Smooth muscle cell (in vitro differentiated cells): ENCODE measurements around the gene FIGLA. TPM values are rescaled to one million over a fixed set of nuclear protein-coding genes. Genes with fewer than 3 reads are reported as not detected.

Experiments
- DNase-seq: peaks from one replicate; lab custom pipeline; 2025; ENCODE audit not compliant: unreplicated experiment; lab: John Stamatoyannopoulos, UW
- H2AFZ ChIP-seq: fragments of 200-600 bp; sonication (generic); 2 replicates; pipeline ENCODE4 v1.6.0; 2016; ENCODE audit warnings: antibody characterized with exemption, low read depth, mild to moderate bottlenecking
- H3F3A ChIP-seq: fragments of 200-600 bp; sonication (generic); 2 replicates; pipeline ENCODE4 v1.6.0; 2017; ENCODE audit warnings: antibody characterized with exemption, low read depth
- H3K27ac ChIP-seq: fragments of 200-600 bp; sonication (generic); 2 replicates; pipeline ENCODE4 v1.5.1; 2016; ENCODE audit warnings: low read depth, mild to moderate bottlenecking
- H3K27me3 ChIP-seq: fragments of 200-600 bp; sonication (generic); 2 replicates; pipeline ENCODE4 v1.6.1; 2016; ENCODE audit warnings: low read depth, mild to moderate bottlenecking
- H3K36me3 ChIP-seq: fragments of 200-600 bp; sonication (generic); 2 replicates; pipeline ENCODE4 v1.5.1; 2016; ENCODE audit warnings: low read depth
- H3K4me1 ChIP-seq: fragments of 200-600 bp; sonication (generic); 2 replicates; pipeline ENCODE4 v1.5.1; 2016; ENCODE audit warnings: low read depth
- H3K4me2 ChIP-seq: fragments of 200-600 bp; sonication (generic); 2 replicates; pipeline ENCODE4 v1.6.0; 2016; ENCODE audit warnings: mild to moderate bottlenecking
- H3K4me3 ChIP-seq: fragments of 200-600 bp; sonication (generic); 2 replicates; pipeline ENCODE4 v1.5.1; 2016; ENCODE audit warnings: mild to moderate bottlenecking
- H3K79me2 ChIP-seq: fragments of 200-600 bp; sonication (generic); 2 replicates; pipeline ENCODE4 v1.6.0; 2016; ENCODE audit warnings: low read depth, mild to moderate bottlenecking
- H3K9ac ChIP-seq: fragments of 200-600 bp; sonication (generic); 2 replicates; pipeline ENCODE4 v1.6.0; 2016; ENCODE audit warnings: low read depth
- H3K9me3 ChIP-seq: fragments of 200-600 bp; sonication (generic); replicated peaks from 2 replicates; pipeline ENCODE4 v1.5.1; 2016; ENCODE audit warnings: low read depth
- H4K20me1 ChIP-seq: fragments of 200-600 bp; sonication (generic); 2 replicates; pipeline ENCODE4 v1.6.0; 2016; ENCODE audit warnings: low read depth
- CTCF ChIP-seq: fragments of 200-600 bp; sonication (generic); IDR thresholded peaks from 2 replicates; pipeline ENCODE4 v1.5.1; 2017; ENCODE audit warnings: borderline replicate concordance, mild to moderate bottlenecking, antibody characterized with exemption; ENCODE audit not compliant: insufficient read depth, poor library complexity, severe bottlenecking
- WGBS: methylation state at CpG from one replicate; pipeline ENCODE4 v1.1.7; 2016; ENCODE audit warnings: low lambda C conversion rate; 5-methylcytosine and 5-hydroxymethylcytosine counted together
- polyA plus RNA-seq: library from polyadenylated mRNA; unstranded; fragments of >200 nt; fragmentation: Nextera tagmentation; extraction: Ambion mirVana; gene quantifications from 2 replicates; pipeline ENCODE4 v1.2.1, GENCODE V29; 2016
- total RNA-seq: library from RNA; depleted of rRNA; stranded (reverse); fragments of >200 nt; gene quantifications from 2 replicates; pipeline ENCODE4 v1.2.3, GENCODE V29; 2014

Gene FIGLA
- total and polyA plus RNA-seq, 2 experiments from 2014 or later, result not detected

GRCh38 chr2:70834881-70835280 lies 44.4 kb upstream of the FIGLA start:
- Histone ChIP-seq H3K27me3 (peaks cover under 1% of the 10 kb centered on the region), H3K9me3 (no peaks in the 10 kb centered on the region), H3K9ac (no peak overlapping the region), H3K4me2 (no peak overlapping the region), H4K20me1 (no peaks in the 10 kb centered on the region), H2AFZ (no peak overlapping the region), H3K79me2 (no peaks in the 10 kb centered on the region), H3F3A (no peaks in the 10 kb centered on the region), H3K4me3 (no peak overlapping the region), H3K4me1 (no peaks in the 10 kb centered on the region), H3K36me3 (no peaks in the 10 kb centered on the region), H3K27ac (no peak overlapping the region)
- DNase-seq, result no peak
- TF ChIP-seq CTCF, result no peak
- 67% methylated on average over 4 of the region's 4 CpGs for WGBS

DNA sequence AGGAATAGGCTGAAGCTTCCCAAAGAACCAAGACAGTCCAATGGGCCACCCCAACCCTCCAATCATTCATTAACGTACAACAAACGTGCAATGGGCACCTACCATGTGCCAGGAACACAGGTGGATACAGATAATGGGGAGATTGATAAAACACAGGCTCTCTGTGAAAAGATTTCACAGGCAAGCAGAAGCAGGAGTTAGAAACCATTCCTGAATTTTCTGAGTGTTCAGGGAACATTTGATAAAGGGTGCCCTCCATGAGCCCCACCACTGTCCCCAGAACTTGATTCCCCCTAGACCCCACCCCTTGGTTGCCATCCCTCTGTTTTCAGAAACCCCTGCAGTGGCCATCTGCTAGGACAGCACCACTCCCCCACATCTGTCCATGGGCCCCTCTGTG lies 43.7 kb upstream of the FIGLA start:
- no peak overlapping the region for H3K9ac ChIP-seq
- DNase-seq, result no peak
- no peak overlapping the region for H3K27ac ChIP-seq
- H3K4me2 ChIP-seq, result no peak overlapping the region
- TF ChIP-seq CTCF, result no peak
- H3K9me3 ChIP-seq, result no peaks in the 10 kb centered on the region
- H3K4me3 ChIP-seq, result no peak overlapping the region
- peaks cover 5% of the 10 kb centered on the region for H3K27me3 ChIP-seq
- no peak overlapping the region for H2AFZ ChIP-seq
- no peaks in the 10 kb centered on the region for H4K20me1 ChIP-seq
- 93% methylated on average over 2 of the region's 2 CpGs for WGBS
- no peaks in the 10 kb centered on the region for H3K4me1 ChIP-seq
- H3F3A ChIP-seq, result no peaks in the 10 kb centered on the region
- H3K36me3 ChIP-seq, result no peaks in the 10 kb centered on the region
- H3K79me2 ChIP-seq, result no peaks in the 10 kb centered on the region

DNA sequence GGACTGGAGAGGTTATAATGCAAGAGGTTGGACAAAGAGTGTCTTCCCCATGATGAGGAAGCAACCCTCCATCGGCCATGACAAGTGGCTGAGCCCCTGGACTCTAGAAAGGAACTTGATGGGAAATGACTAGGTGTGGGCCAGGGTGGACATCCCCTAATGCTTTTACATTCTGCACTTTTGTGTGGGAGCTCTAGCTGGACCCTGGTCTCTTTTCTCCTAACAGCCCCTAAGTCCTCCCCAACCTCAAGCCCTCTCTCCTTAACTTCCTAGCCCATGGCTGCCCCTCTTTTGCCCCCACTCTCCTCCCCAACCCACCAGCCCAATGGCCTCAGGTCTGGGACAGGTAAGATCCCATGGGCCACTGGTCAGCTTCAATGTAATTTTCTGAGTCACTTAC lies 42.8 kb upstream of the FIGLA start:
- Histone ChIP-seq H3K27me3 (peaks cover 6% of the 10 kb centered on the region), H3K36me3 (no peaks in the 10 kb centered on the region), H3K9me3 (no peaks in the 10 kb centered on the region), H3K4me2 (no peak overlapping the region), H2AFZ (no peak overlapping the region), H3F3A (no peaks in the 10 kb centered on the region), H3K27ac (no peak overlapping the region), H3K4me3 (no peak overlapping the region), H3K9ac (no peak overlapping the region), H3K79me2 (no peaks in the 10 kb centered on the region), H3K4me1 (no peaks in the 10 kb centered on the region), H4K20me1 (no peaks in the 10 kb centered on the region)
- DNase-seq, result no peak
- WGBS, result 82% methylated on average over 1 of the region's 1 CpG
- TF ChIP-seq CTCF, result no peak

GRCh38 chr2:70832386-70832785 lies 41.9 kb upstream of the FIGLA start:
- no peaks in the 10 kb centered on the region for H3K4me1 ChIP-seq
- no peaks in the 10 kb centered on the region for H3K79me2 ChIP-seq
- TF ChIP-seq CTCF, result no peak
- H3K9me3 ChIP-seq, result no peaks in the 10 kb centered on the region
- no peak overlapping the region for H2AFZ ChIP-seq
- no peaks in the 10 kb centered on the region for H3K36me3 ChIP-seq
- H3F3A ChIP-seq, result no peaks in the 10 kb centered on the region
- no peaks in the 10 kb centered on the region for H4K20me1 ChIP-seq
- H3K27ac ChIP-seq, result no peak overlapping the region
- WGBS, result 87% methylated on average over 2 of the region's 2 CpGs
- H3K4me2 ChIP-seq, result no peak overlapping the region
- no peak overlapping the region for H3K4me3 ChIP-seq
- no peak overlapping the region for H3K9ac ChIP-seq
- DNase-seq, result no peak
- H3K27me3 ChIP-seq, result peaks cover 9% of the 10 kb centered on the region
